COR-L47 (cell line): ENCODE data around the gene P3H3.
"Not testable (repeated sequence)": the region's sequence is repeated elsewhere in the genome, so short reads cannot be mapped to it uniquely, and the experiment has no call there.

Source experiments
- DNase-seq: peaks from one replicate; lab custom pipeline; 2025; lab: John Stamatoyannopoulos, UW

The P3H3 gene

GRCh38 chr12:6867413-6868210 lies 39.4 kb downstream of the P3H3 start, which contains the start of gene TPI1:
TSS of gene TPI1 (plus strand) at chr12:6867531. CDS start at chr12:6867567, 36 bp downstream.
- DNase-seq: peak; percentile 42

- DNase-seq: no peak
Measured at GRCh38 chr12:6868211-6869048, 40.2 kb downstream of the P3H3 start.

- DNase-seq: peak; percentile 57
Measured at GRCh38 chr12:6869049-6870021, 41.1 kb downstream of the P3H3 start.

GRCh38 chr12:6870304-6870703 lies 42.1 kb downstream of the P3H3 start:
- DNase-seq: not testable (repeated sequence)

GRCh38 chr12:6871052-6871957 lies 43.1 kb downstream of the P3H3 start:
- no peak for DNase-seq

GRCh38 chr12:6872073-6873048 lies 44.2 kb downstream of the P3H3 start:
- peak; percentile 34 for DNase-seq

- peak; percentile 80 for DNase-seq
Measured at GRCh38 chr12:6873094-6874014, 45.1 kb downstream of the P3H3 start, which contains the start of gene SPSB2. TSS of gene SPSB2 (minus strand) at chr12:6873303. CDS start at chr12:6872901, 402 bp downstream.

GRCh38 chr12:6874015-6874368 lies 45.8 kb downstream of the P3H3 start:
- DNase-seq: not testable (repeated sequence)

GRCh38 chr12:6879824-6880223 lies 51.6 kb downstream of the P3H3 start:
- not testable (repeated sequence) for DNase-seq

- no peak for DNase-seq
Measured at GRCh38 chr12:6883252-6883651, 55.0 kb downstream of the P3H3 start.

- no peak for DNase-seq
Measured at GRCh38 chr12:6883683-6884082, 55.5 kb downstream of the P3H3 start.

GRCh38 chr12:6884539-6884938 lies 56.3 kb downstream of the P3H3 start:
- DNase-seq: no peak

- DNase-seq: not testable (repeated sequence)
Measured at GRCh38 chr12:6886206-6886999, 58.2 kb downstream of the P3H3 start.

- DNase-seq: no peak
Measured at GRCh38 chr12:6887460-6887859, 59.3 kb downstream of the P3H3 start.

GRCh38 chr12:6888360-6888759 lies 60.2 kb downstream of the P3H3 start:
- no peak for DNase-seq

- DNase-seq: not testable (repeated sequence)
Measured at GRCh38 chr12:6888794-6889193, 60.6 kb downstream of the P3H3 start.
